ENCODE results near the gene HOMER2.
"Not testable (repeated sequence)": the region's sequence is repeated elsewhere in the genome, so short reads cannot be mapped to it uniquely, and the experiment has no call there.

The HOMER2 gene

DNA sequence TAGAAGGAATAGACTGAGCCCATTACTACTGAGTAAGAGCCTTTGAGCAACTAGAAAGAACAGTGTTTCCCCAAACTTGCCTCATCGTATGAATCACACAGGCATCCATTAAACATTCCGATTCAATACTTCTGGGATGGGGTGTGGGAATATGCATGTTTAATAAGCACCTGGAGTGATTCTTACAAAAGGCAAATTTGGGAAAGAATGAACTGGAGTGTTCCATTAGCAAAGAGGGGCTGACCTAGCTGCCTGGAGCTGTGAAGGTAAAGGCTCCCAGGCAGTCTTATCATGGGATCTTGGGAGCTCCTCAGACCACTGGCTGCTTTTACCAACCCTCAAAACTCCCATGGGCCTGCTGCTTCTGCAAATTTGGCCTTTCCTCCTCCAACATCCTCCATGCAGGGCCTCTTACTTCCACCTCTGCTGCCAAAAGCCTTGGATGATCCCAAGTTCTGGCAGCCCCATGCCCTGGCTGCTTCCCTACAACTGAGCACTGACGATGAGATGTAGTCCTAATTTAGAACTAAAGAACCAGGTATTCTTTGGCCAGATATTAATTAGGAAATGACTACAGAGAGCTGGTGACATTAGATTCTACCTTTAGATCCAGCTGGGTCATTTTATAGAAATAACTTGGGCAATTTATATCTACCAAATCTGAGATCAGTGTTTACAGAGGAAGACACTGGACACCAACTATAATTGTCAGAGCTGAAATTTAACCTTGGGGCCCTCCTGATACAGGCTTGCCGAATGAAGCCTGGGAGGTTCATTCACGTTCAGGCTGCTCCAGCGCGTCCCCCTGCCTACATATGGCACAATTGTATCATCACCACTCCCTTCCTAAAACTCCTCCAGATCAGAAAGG is 11.2 kb upstream of the HOMER2 start:
- no peak for DNase-seq

DNA sequence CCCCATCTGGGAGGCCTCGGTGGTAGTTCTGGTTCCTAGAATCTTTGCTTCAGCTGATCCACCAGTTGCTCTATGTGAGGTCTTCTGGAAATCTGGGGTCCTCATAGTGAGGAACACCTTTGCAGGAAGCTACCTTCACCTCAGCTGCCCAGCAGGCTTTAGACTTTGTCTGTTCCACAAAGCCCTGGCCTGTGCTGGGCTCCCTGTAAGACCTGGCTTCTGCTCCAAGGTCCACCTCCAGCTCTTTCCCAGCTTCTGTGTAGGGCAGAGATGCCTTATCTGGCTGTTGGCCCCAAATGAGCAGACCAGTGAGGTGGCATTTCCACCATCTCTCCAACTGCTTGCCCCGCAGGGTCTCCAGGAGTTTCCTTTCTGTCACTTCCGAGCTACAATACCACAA is 8.2 kb upstream of the HOMER2 start:
- DNase-seq = no peak

- no peak for DNase-seq
Observed at GRCh38 chr15:82959423-82959822, 6.9 kb upstream of the HOMER2 start.

GRCh38 chr15:82958638-82959037 is 6.1 kb upstream of the HOMER2 start:
- DNase-seq = no peak

DNA sequence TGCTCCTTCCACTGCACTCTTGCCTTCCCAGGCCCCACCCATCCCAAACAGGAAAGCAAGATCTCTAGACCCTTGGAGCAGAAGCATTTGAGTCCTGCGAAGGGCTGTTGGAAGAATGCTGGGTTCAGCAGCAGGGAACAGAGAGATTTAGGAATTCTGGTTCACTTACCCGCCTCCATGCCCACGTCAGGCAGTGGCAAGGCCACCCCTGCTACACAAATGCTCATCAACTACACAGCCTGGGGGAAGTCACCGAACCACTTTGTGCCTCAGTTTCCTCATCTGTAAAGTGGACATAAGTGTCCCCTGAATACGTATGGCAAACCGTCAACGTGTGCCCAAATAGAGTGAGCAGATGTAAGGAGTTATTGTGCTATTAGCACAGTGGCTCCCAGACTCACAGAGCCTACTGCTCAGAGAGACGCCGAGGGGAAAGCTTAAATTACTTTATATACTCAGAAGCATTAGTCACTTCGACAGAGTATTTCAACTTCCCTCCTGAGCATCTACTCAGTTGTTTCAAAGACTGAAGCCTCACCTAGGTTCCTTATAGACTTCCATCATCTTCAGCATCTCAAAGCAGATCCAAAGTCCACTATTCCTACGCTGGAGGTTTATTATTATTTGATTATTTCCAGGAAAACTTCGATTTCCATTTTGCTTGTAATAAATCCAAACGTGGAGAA is 905 bp downstream of the HOMER2 start:
- DNase-seq = no peak

- DNase-seq = no peak
Observed at GRCh38 chr15:82950746-82951370, 1.7 kb downstream of the HOMER2 start.

- DNase-seq = no peak
Observed at GRCh38 chr15:82950295-82950694, 2.2 kb downstream of the HOMER2 start.

DNA sequence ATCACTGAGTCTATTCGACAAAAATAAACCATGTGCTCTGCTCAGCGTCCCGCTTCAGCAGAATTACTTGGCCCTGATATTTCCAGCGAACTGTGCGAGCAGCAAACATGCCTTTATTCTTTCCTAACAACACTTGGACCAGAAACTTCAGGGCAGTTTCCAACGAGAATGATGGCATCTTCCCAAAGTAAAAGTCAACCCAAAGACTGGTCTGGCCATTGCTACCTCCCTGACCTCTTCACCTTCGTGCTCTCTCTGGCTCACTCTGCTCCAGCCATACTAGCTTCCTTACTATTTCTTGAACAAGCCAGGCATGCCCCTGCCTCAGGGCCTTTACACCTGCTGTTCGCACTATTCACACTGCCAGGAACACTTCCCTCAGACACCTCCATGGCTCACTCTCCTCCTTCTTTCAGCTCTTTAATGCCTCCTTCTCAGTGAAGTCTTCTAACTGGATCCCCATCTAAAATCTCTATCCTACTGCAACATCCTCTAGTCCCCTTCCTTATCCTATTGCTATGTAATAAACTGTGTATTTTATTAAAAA is 6.3 kb downstream of the HOMER2 start:
- no peak for DNase-seq

DNA sequence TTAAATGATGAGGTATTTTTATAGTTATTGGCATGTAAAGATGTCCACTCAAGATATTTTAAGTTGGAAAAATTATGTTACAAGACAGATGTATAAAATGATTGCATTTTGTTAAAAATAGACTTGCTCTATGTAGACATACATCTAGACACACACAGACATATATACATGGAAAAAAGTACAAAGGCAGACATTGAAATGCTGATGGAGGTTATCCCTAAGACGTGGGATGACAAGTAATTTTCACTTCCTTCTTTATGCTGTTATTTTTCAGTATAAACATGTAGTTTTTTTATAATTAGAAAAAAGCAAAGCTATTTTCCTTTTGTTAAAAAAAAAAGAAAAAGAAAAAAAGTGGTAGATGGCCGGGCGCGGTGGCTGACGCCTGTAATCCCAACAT is 7.2 kb downstream of the HOMER2 start:
- no peak for DNase-seq

DNA sequence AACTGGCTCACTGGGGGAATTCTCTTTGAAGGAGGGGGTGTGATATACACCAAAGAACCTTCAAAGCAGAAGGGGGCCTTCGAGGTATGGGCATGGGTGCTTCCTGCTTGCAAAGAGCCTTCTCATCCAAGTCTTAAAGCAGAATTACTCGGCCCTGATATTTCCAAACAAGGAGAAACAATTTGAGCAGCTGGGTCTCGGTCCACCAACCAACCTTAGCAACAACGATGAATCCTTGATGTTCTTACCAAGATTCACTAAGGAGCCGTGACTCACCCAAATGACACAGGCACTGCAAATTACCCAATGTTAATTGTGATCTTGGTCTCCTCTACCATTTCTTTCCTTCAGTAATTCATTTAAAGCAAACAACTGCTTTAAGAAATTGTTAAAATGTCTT is 7.7 kb downstream of the HOMER2 start:
- DNase-seq = no peak

GRCh38 chr15:82944056-82944455 is 8.5 kb downstream of the HOMER2 start:
- DNase-seq = no peak

DNA sequence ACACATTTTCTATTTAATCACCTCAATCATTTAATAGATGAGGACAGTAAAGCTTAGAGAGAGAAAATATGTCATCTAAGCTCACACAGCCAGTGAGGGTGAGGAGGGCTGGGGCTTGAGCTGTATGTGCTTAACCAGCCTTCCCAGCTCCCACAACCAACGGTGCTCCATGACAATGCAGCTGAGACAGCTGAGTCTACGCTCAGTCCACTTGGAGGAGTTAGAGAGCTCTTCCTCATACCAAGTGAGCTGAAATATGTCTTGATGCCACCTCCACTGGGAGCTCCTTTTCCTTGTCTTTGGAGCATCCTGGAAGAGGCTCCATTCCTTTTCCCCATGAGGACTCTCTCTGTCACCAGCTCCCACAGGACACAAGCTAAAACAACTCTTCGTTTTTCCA is 9.3 kb downstream of the HOMER2 start:
- DNase-seq = no peak

- no peak for DNase-seq
Observed at GRCh38 chr15:82942691-82943090, 9.8 kb downstream of the HOMER2 start.

DNA sequence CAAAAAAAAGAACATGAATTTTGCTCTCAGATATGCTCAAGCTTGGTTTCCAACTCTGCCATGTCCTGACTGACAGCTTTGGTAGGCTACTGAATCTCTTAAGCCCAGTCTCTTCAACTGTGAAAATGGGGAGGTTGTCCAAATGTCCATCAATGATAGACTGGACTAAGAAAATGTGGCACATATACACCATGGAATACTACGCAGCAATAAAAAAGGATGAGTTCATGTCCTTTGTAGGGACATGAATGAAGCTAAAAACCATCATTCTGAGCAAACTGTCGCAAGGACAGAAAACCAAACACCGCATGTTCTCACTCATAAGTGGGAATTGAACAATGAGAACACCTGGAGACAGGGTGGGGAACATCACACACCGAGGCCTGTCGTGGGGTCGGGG is 12.8 kb downstream of the HOMER2 start:
- not testable (repeated sequence) for DNase-seq

GRCh38 chr15:82937712-82938058 is 14.8 kb downstream of the HOMER2 start:
- DNase-seq = no peak

- DNase-seq = no peak
Observed at GRCh38 chr15:82936966-82937711, 15.4 kb downstream of the HOMER2 start.

DNA sequence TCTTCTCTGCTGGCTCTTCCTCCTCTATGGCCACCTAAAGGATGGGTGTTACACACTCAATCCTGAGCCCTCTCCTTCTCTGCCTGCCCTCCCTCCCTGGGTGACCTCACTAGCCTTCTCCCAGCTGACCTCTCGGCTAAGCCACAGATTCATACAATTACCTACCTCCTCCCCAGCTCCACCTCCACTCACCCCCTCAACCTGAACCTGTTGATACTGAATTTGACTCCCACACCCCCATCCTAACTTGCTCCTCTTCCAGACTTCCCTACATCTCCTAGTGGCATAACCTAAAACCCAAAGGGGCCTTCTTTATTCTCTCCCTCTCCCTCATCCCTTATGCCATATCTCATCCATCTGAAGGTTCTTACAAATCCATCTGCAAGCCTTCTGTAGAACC is 17.1 kb downstream of the HOMER2 start:
- DNase-seq = no peak

DNA sequence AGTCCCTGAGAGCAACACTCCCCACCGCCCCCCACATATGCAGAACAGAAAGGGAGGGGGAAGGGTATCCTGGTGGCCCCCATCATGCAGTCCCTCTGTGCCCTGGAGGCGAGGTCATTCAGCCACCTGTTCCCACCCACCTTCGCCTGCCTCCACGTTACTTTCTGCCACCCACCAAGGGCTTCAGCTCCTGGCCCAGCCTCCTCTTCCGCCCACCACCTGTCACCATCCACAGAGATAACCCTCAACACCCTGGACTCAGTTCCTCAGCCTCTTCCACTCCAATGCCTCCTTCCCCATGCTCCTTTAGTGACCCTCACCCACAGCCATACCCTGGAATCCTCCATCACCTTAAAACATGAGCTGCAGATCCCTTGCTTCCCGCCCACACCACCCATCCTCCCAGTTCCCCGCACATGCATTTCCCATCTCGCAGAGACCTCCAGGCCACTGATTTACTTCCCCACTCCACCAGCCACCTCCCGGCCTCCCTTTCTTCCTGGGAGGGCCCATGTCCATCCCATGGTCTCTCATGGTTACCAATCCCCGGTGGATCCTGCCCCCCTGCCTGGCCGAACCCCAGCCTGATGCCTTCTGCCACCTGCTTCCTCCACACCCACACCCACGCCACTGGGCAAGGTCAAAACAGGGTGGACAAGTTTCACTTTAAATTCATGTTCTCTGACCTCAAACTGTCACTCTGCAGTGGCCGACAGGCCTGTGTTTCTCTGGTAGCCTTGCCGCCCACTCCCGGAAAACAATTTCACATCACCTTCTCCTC is 18.2 kb downstream of the HOMER2 start:
- DNase-seq = no peak

DNA sequence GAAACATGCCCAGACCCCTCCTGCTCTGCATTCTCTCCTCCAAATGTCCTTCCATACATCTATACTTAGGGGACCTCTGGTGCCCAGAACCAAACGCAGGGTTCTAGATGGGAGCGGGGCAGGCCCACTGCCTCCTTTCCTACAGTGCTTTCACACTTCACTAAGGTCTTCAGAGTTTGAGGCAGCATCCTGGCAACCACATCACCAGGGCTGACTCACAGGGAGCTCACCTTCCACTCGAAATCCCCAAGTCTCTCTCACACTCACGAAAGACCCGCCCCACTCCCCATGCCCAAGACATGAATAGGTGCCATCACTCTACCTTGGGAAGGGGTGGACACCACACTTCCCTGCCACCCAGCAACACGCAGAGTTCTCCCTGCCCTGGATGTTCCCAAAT is 18.9 kb downstream of the HOMER2 start:
- DNase-seq = no peak

DNA sequence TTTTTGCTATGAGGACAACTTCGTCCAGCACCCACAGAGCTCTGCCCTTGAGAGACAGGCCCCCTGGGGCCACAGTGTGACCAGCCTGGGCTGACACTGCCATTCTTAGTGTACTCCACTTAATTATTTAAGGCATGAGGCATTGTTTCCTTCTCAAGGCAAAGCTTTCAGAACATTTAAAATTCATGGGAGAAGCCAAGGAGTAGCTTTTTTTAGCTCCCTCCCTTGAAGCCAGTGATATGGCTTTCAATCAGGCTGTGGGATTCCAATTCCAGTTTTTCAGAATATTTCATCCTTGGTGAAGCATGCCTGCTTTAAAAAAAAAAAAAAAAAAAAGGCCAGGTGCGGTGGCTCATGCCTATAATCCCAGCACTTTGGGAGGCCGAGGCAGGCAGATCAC is 21.3 kb downstream of the HOMER2 start:
- no peak for DNase-seq

DNA sequence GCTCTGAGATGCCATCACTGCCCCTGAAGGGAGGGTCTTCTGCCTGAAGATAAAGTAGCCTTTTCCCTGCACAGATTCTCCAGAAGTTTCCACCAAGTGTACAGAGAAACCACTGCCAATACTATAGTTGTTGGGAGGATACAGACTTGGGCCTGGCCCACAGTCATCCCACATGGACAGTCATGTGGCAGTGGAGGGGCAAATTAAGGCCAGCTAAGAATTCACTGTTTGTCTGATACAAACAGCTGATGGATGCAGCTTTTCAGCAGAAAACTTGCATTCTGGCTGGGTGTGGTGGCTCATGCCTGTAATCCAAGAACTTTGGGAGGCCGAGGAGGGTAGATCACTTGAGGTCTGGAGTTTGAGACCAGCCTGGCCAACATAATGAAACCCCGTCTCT is 22.1 kb downstream of the HOMER2 start:
- DNase-seq = no peak

DNA sequence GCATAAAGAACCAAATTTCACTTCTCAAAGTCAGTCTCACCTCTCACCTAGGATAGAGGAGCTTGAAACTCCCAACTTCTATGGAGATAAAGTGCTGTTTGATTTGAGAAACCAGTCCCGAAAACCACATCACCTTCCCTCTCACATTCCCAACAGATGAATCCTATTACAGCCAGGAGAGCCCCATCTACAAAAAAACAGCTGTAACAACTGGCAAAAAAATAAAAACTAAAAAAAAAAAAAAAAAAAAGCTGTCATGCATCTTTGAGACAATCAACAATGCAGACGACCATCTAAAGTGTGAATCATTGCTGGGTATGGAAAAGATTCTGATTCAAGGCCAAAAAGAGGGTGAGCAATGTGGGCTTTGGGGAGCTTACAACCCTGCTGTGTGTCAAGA is 23.8 kb downstream of the HOMER2 start:
- DNase-seq = no peak
